ENCODE measurements around the gene SBF2.

DNA sequence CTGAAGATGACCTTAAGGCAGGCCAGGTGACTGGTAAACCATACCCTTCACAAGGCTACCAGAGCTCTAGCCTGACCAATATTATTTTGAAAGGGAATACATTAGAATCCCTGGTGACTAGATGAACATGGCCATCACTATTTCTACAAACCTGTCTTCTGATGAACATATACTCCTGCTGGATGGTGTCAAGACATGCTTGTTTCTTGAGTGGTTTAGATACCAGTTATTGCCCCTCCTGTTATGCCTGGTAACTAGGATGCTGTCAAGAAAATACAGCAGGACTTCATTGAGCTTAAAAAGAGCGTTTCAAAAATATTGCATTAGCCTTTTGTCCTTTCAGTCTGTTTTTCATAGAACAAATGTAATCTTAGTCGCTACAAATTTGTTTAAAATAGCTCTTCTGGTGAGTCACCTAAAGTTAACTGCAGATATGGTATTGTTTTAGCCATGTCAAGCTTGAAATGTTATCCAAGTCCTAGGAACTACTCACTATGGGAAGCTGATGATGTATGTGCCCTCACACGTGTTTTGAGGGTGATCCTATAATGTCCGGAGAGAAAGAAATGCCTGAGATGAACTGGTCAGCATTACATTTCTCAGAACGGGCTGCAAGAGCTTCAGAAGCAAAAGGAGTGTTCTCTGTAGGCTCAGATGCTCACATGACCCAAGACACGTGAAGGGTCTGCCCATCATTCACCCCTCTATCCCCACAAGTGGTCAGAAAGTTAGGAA lies 31.4 kb upstream of the SBF2 start:
- TF ChIP-seq, protein P1, sequence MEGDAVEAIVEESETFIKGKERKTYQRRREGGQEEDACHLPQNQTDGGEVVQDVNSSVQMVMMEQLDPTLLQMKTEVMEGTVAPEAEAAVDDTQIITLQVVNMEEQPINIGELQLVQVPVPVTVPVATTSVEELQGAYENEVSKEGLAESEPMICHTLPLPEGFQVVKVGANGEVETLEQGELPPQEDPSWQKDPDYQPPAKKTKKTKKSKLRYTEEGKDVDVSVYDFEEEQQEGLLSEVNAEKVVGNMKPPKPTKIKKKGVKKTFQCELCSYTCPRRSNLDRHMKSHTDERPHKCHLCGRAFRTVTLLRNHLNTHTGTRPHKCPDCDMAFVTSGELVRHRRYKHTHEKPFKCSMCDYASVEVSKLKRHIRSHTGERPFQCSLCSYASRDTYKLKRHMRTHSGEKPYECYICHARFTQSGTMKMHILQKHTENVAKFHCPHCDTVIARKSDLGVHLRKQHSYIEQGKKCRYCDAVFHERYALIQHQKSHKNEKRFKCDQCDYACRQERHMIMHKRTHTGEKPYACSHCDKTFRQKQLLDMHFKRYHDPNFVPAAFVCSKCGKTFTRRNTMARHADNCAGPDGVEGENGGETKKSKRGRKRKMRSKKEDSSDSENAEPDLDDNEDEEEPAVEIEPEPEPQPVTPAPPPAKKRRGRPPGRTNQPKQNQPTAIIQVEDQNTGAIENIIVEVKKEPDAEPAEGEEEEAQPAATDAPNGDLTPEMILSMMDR (IDR thresholded peaks at IDR 0.05; ENCODE audit: low read depth, low read length, poor library complexity, severe bottlenecking), result no peak
- TF ChIP-seq EZH2phosphoT487 (IDR thresholded peaks at IDR 0.05; ENCODE audit: borderline replicate concordance, low read length), result no peak
